NCI-H1417 treated with DMSO at 0.1 percent for 48 hours (cell line): Measurements from ENCODE around the gene ADORA2A.

Source experiments
- DNase-seq: peaks from one replicate; lab custom pipeline; 2025; lab: John Stamatoyannopoulos, UW

Gene ADORA2A

GRCh38 chr22:24433001-24433827 is 5.8 kb downstream of the ADORA2A start:
- no peak for DNase-seq

- DNase-seq = no peak
These were observed 6.5 kb downstream of the ADORA2A start for GRCh38 chr22:24433828-24434470.

GRCh38 chr22:24434471-24435322 is 7.3 kb downstream of the ADORA2A start:
- DNase-seq = no peak

GRCh38 chr22:24435323-24435645 is 7.9 kb downstream of the ADORA2A start:
- DNase-seq = no peak

GRCh38 chr22:24435861-24436371 is 8.5 kb downstream of the ADORA2A start:
- no peak for DNase-seq

GRCh38 chr22:24436553-24436952 is 9.2 kb downstream of the ADORA2A start:
- no peak for DNase-seq

- DNase-seq = no peak
These were observed 9.7 kb downstream of the ADORA2A start for GRCh38 chr22:24437091-24437490.

- no peak for DNase-seq
These were observed 10.4 kb downstream of the ADORA2A start for GRCh38 chr22:24437741-24438328.

GRCh38 chr22:24440270-24440717 is 12.9 kb downstream of the ADORA2A start:
- no peak for DNase-seq

- DNase-seq = no peak
These were observed 13.5 kb downstream of the ADORA2A start for GRCh38 chr22:24440718-24441405.

GRCh38 chr22:24441406-24442351 is 14.3 kb downstream of the ADORA2A start:
- no peak for DNase-seq

- DNase-seq = no peak
These were observed 14.9 kb downstream of the ADORA2A start for GRCh38 chr22:24442352-24442744.

- no peak for DNase-seq
These were observed 16.3 kb downstream of the ADORA2A start for GRCh38 chr22:24443668-24444067.

GRCh38 chr22:24444251-24444650 is 16.9 kb downstream of the ADORA2A start:
- DNase-seq = no peak

- DNase-seq = no peak
These were observed 17.5 kb downstream of the ADORA2A start for GRCh38 chr22:24444729-24445466.

GRCh38 chr22:24445481-24446259 is 18.3 kb downstream of the ADORA2A start:
- no peak for DNase-seq

- no peak for DNase-seq
These were observed 18.8 kb downstream of the ADORA2A start for GRCh38 chr22:24446260-24446611.

GRCh38 chr22:24450610-24451009 is 23.2 kb downstream of the ADORA2A start:
- DNase-seq = peak; percentile 55

- DNase-seq = no peak
These were observed 23.8 kb downstream of the ADORA2A start for GRCh38 chr22:24451162-24451561.
